CD1c-positive myeloid dendritic cell (primary cell): ENCODE results near the gene BSND.
"Not testable (repeated sequence)": the region's sequence is repeated elsewhere in the genome, so short reads cannot be mapped to it uniquely, and the experiment has no call there.

ENCODE experiments used
- DNase-seq: peaks from one replicate; pipeline ENCODE4 v3.0.0-alpha.2; 2016; ENCODE audit errors: extremely low spot score

The BSND gene

GRCh38 chr1:55015731-55016620 lies 17.2 kb downstream of the BSND start:
- no peak for DNase-seq

GRCh38 chr1:55018395-55018794 lies 19.7 kb downstream of the BSND start:
- no peak for DNase-seq

- peak; percentile 71 for DNase-seq
Observed at GRCh38 chr1:55021942-55022546, 23.3 kb downstream of the BSND start.

- not testable (repeated sequence) for DNase-seq
Observed at GRCh38 chr1:55024163-55024562, 25.4 kb downstream of the BSND start.

- not testable (repeated sequence) for DNase-seq
Observed at GRCh38 chr1:55026682-55027081, 27.9 kb downstream of the BSND start.

GRCh38 chr1:55031098-55031497 lies 32.4 kb downstream of the BSND start:
- DNase-seq, result not testable (repeated sequence)

- no peak for DNase-seq
Observed at GRCh38 chr1:55033265-55033614, 34.5 kb downstream of the BSND start.

GRCh38 chr1:55034476-55035133 lies 35.9 kb downstream of the BSND start:
- DNase-seq, result no peak

- DNase-seq, result peak; percentile 16
Observed at GRCh38 chr1:55035904-55036303, 37.2 kb downstream of the BSND start.

GRCh38 chr1:55037733-55038551 lies 39.2 kb downstream of the BSND start:
- no peak for DNase-seq

GRCh38 chr1:55038552-55038838 lies 39.8 kb downstream of the BSND start:
- no peak for DNase-seq

GRCh38 chr1:55038974-55039341 lies 40.2 kb downstream of the BSND start:
- no peak for DNase-seq

- no peak for DNase-seq
Observed at GRCh38 chr1:55039342-55040082, 40.8 kb downstream of the BSND start, which contains the start of gene PCSK9. TSS of gene PCSK9 (plus strand) at chr1:55039548. CDS start at chr1:55039838, 290 bp downstream.

GRCh38 chr1:55040083-55040932 lies 41.6 kb downstream of the BSND start:
- no peak for DNase-seq

- no peak for DNase-seq
Observed at GRCh38 chr1:55040933-55041494, 42.3 kb downstream of the BSND start.

- no peak for DNase-seq
Observed at GRCh38 chr1:55041613-55042012, 42.9 kb downstream of the BSND start.

GRCh38 chr1:55043011-55043410 lies 44.3 kb downstream of the BSND start:
- no peak for DNase-seq

- no peak for DNase-seq
Observed at GRCh38 chr1:55043726-55044125, 45.0 kb downstream of the BSND start.

GRCh38 chr1:55044617-55045397 lies 46.1 kb downstream of the BSND start:
- DNase-seq, result no peak
